ENCODE results near the gene TAS1R1. TPM values are rescaled to one million over a fixed set of nuclear protein-coding genes. Genes with fewer than 3 reads are reported as not detected.
"Not testable (repeated sequence)": the region's sequence is repeated elsewhere in the genome, so short reads cannot be mapped to it uniquely, and the experiment has no call there.

Gene TAS1R1
- polyA plus RNA-seq, 1 donor, result 9.5 TPM

- no peak for DNase-seq
These were observed 33.6 kb upstream of the TAS1R1 start for GRCh38 chr1:6521536-6521935.

GRCh38 chr1:6523566-6523965 lies 31.5 kb upstream of the TAS1R1 start:
- DNase-seq, result no peak

GRCh38 chr1:6526316-6526715 lies 28.8 kb upstream of the TAS1R1 start:
- no peak for DNase-seq

- DNase-seq, result no peak
These were observed 26.6 kb upstream of the TAS1R1 start for GRCh38 chr1:6528492-6528891.

GRCh38 chr1:6530504-6531160 lies 24.5 kb upstream of the TAS1R1 start:
- no peak for DNase-seq

- DNase-seq, result no peak
These were observed 23.1 kb upstream of the TAS1R1 start for GRCh38 chr1:6531996-6532395.

- DNase-seq, result no peak
These were observed 20.8 kb upstream of the TAS1R1 start for GRCh38 chr1:6534248-6534822.

- no peak for DNase-seq
These were observed 19.9 kb upstream of the TAS1R1 start for GRCh38 chr1:6535214-6535613.

- DNase-seq, result no peak
These were observed 18.8 kb upstream of the TAS1R1 start for GRCh38 chr1:6536291-6536690.

- DNase-seq, result no peak
These were observed 16.2 kb upstream of the TAS1R1 start for GRCh38 chr1:6538956-6539355.

- no peak for DNase-seq
These were observed 10.3 kb upstream of the TAS1R1 start for GRCh38 chr1:6544831-6545230.

- no peak for DNase-seq
These were observed 9.6 kb upstream of the TAS1R1 start for GRCh38 chr1:6545276-6546112.

GRCh38 chr1:6546326-6546725 lies 8.8 kb upstream of the TAS1R1 start:
- DNase-seq, result no peak

- no peak for DNase-seq
These were observed 7.8 kb upstream of the TAS1R1 start for GRCh38 chr1:6547301-6547700.

GRCh38 chr1:6554031-6554906 lies 838 bp upstream of the TAS1R1 start, which contains the start of gene NOL9:
NOL9 (minus strand) TSS chr1:6554513; CDS start chr1:6554502, 11 bp downstream.
- DNase-seq, result peak; percentile 97

- no peak for DNase-seq
These were observed 2.5 kb downstream of the TAS1R1 start for GRCh38 chr1:6557597-6557996.

- DNase-seq, result not testable (repeated sequence)
These were observed 4.1 kb downstream of the TAS1R1 start for GRCh38 chr1:6559161-6559560.

GRCh38 chr1:6560267-6560666 lies 5.2 kb downstream of the TAS1R1 start:
- DNase-seq, result no peak

- DNase-seq, result no peak
These were observed 13.9 kb downstream of the TAS1R1 start for GRCh38 chr1:6569033-6569432.

- no peak for DNase-seq
These were observed 15.0 kb downstream of the TAS1R1 start for GRCh38 chr1:6570100-6570499.

- DNase-seq, result no peak
These were observed 15.9 kb downstream of the TAS1R1 start for GRCh38 chr1:6570987-6571386.

- DNase-seq, result no peak
These were observed 17.7 kb downstream of the TAS1R1 start for GRCh38 chr1:6572653-6573383.
